Keratinocyte (primary cell): Measurements from ENCODE around the gene GHRHR. TPM values are rescaled to one million over a fixed set of nuclear protein-coding genes. Genes with fewer than 3 reads are reported as not detected.

Experiments used
- DNase-seq: peaks from one replicate; pipeline ENCODE4 v3.0.0-alpha.2; 2011; ENCODE audit warnings: low read depth, missing footprints, low spot score
- FAIRE-seq: peaks from 2 replicates; lab custom pipeline; 2011; peaks lifted over from hg19 to GRCh38; lab: Jason Lieb, UNC
- H2AFZ ChIP-seq: 2 replicates; pipeline ENCODE4 v1.6.0; 2012; ENCODE audit warnings: low read length, control low read depth, inconsistent platforms; ENCODE audit not compliant: control insufficient read depth
- H3K27ac ChIP-seq: 2 replicates; pipeline ENCODE4 v1.5.1; 2011; ENCODE audit warnings: low read length; ENCODE audit not compliant: control insufficient read depth, insufficient read depth
- H3K27me3 ChIP-seq: 3 replicates; pipeline ENCODE4 v1.6.0; 2011; ENCODE audit warnings: low read length; ENCODE audit not compliant: control insufficient read depth, insufficient read depth; ENCODE audit errors: extremely low read depth
- H3K36me3 ChIP-seq, 2 experiments: 2 replicates in 1 of 2; 3 replicates in 1 of 2; pipeline ENCODE4 v1.5.1; 2011; ENCODE audit warnings: low read length in 2 of 2, mild to moderate bottlenecking in 1 of 2; ENCODE audit not compliant: control insufficient read depth in 2 of 2, insufficient read depth in 2 of 2; ENCODE audit errors: extremely low read depth in 1 of 2
- H3K4me1 ChIP-seq: 3 replicates; pipeline ENCODE4 v1.5.1; 2011; ENCODE audit warnings: low read length; ENCODE audit not compliant: control insufficient read depth, insufficient read depth; ENCODE audit errors: extremely low read depth
- H3K4me2 ChIP-seq: 3 replicates; pipeline ENCODE4 v1.6.0; 2011; ENCODE audit warnings: low read depth, low read length; ENCODE audit not compliant: control insufficient read depth, insufficient read depth; ENCODE audit errors: extremely low read depth
- H3K4me3 ChIP-seq, 3 experiments: fragments of 200-600 bp in 1 of 3; sonication (generic) in 1 of 3; 2 replicates in 2 of 3; 3 replicates in 1 of 3; pipeline ENCODE4 v1.5.1; 2011 to 2016; ENCODE audit warnings: low read length in 3 of 3, mild to moderate bottlenecking in 3 of 3, control low read depth in 2 of 3, inconsistent platforms in 1 of 3, low read depth in 1 of 3, mixed read lengths in 1 of 3, mixed run types in 1 of 3, moderate library complexity in 1 of 3; ENCODE audit not compliant: control insufficient read depth in 2 of 3, insufficient read depth in 2 of 3; ENCODE audit errors: extremely low read depth in 1 of 3
- H3K79me2 ChIP-seq: 2 replicates; pipeline ENCODE4 v1.6.0; 2012; ENCODE audit warnings: low read length; ENCODE audit not compliant: control insufficient read depth, insufficient read depth
- H3K9ac ChIP-seq: 3 replicates; pipeline ENCODE4 v1.6.0; 2011; ENCODE audit warnings: low read length; ENCODE audit not compliant: control insufficient read depth, insufficient read depth; ENCODE audit errors: extremely low read depth
- H3K9me1 ChIP-seq: 3 replicates; pipeline ENCODE4 v1.6.0; 2011; ENCODE audit warnings: low read length; ENCODE audit not compliant: control insufficient read depth, insufficient read depth; ENCODE audit errors: extremely low read depth
- H3K9me3 ChIP-seq: 2 replicates; pipeline ENCODE4 v1.5.1; 2012; ENCODE audit warnings: low read depth, low read length; ENCODE audit not compliant: control insufficient read depth
- H4K20me1 ChIP-seq: 3 replicates; pipeline ENCODE4 v1.6.0; 2011; ENCODE audit warnings: low read length; ENCODE audit not compliant: control insufficient read depth, insufficient read depth; ENCODE audit errors: extremely low read depth
- CTCF ChIP-seq, 3 experiments: IDR thresholded peaks in 1 of 3; conservative IDR thresholded peaks in 1 of 3; optimal IDR thresholded peaks in 1 of 3; 2 replicates in 2 of 3; 3 replicates in 1 of 3; pipeline versions ENCODE3 to v1.5.1; 2011; ENCODE audit warnings: low read length in 3 of 3, mild to moderate bottlenecking in 3 of 3, moderate library complexity in 2 of 3, control low read depth in 1 of 3, inconsistent platforms in 1 of 3; ENCODE audit not compliant: insufficient read depth in 2 of 3; ENCODE audit errors: extremely low read depth in 1 of 3
- EZH2 ChIP-seq: IDR thresholded peaks from one replicate; pipeline ENCODE4 v1.6.1; 2012; ENCODE audit warnings: inconsistent platforms, mild to moderate bottlenecking, low read length, moderate library complexity
- dilution Hi-C: fragments of 300-500 bp; cut with MboI; formaldehyde crosslinking; loops from one replicate; pipeline ENCODE4 v1.7.0; 2020; ENCODE audit warnings: low sequenced_read_pairs; ENCODE audit not compliant: extremely low pct_ligation_motif_present
- polyA plus RNA-seq, 5 experiments: library from polyadenylated mRNA; depleted of rRNA in 3 of 5; stranded (reverse) in 3 of 5; stranded (forward) in 1 of 5; unstranded in 1 of 5; fragments of >200 nt; gene quantifications; 1 replicate in 1 of 5; 2 replicates in 3 of 5; 3 replicates in 1 of 5; pipeline versions ENCODE4 v1.2.1 to v1.2.3, GENCODE V29; 2011 to 2012; ENCODE audit warnings: missing spikeins in 2 of 5, low read depth in 1 of 5, low replicate concordance in 1 of 5

The GHRHR gene
- polyA plus RNA-seq, 1 donor (not counting 4 experiments of a cell fraction or from before 2014, with no cell fraction given) = not detected

GRCh38 chr7:31003097-31003496, 39.3 kb downstream of the GHRHR start:
- Histone ChIP-seq H4K20me1 (no peaks in the 10 kb centered on the region), H3K4me3 (no peak overlapping the region), H3K4me2 (no peak overlapping the region), H3K36me3 (no peaks in the 10 kb centered on the region), H3K4me1 (no peaks in the 10 kb centered on the region), H3K9me3 (no peaks in the 10 kb centered on the region), H3K27me3 (peaks cover 17% of the 10 kb centered on the region), H3K9ac (no peak overlapping the region), H3K27ac (no peak overlapping the region), H3K9me1 (no peaks in the 10 kb centered on the region), H2AFZ (no peak overlapping the region), H3K79me2 (no peaks in the 10 kb centered on the region)
- TF ChIP-seq CTCF (optimal IDR thresholded peaks at IDR 0.05 in 1 of 3, IDR thresholded peaks at IDR 0.05 in 1 of 3, conservative IDR thresholded peaks at IDR 0.05 in 1 of 3; ENCODE audit: extremely low read depth in 1 of 3, insufficient read depth in 2 of 3, low read length in 3 of 3) (no peak), EZH2 (no peak)
- no peak for FAIRE-seq
- dilution Hi-C loops = no loop called here
- no peak for DNase-seq

GRCh38 chr7:31003721-31004120, 40.0 kb downstream of the GHRHR start:
- no peaks in the 10 kb centered on the region for H3K79me2 ChIP-seq
- no peak overlapping the region for H2AFZ ChIP-seq
- no peak overlapping the region for H3K4me3 ChIP-seq
- no peak overlapping the region for H3K27ac ChIP-seq
- no peaks in the 10 kb centered on the region for H3K9me1 ChIP-seq
- no peak for DNase-seq
- no peak overlapping the region for H3K4me2 ChIP-seq
- dilution Hi-C loops = no loop called here
- H4K20me1 ChIP-seq = no peaks in the 10 kb centered on the region
- FAIRE-seq = no peak
- no peaks in the 10 kb centered on the region for H3K4me1 ChIP-seq
- H3K36me3 ChIP-seq = no peaks in the 10 kb centered on the region
- TF ChIP-seq EZH2 = no peak
- TF ChIP-seq CTCF (optimal IDR thresholded peaks at IDR 0.05 in 1 of 3, IDR thresholded peaks at IDR 0.05 in 1 of 3, conservative IDR thresholded peaks at IDR 0.05 in 1 of 3; ENCODE audit: extremely low read depth in 1 of 3, insufficient read depth in 2 of 3, low read length in 3 of 3) = no peak
- peaks cover 17% of the 10 kb centered on the region for H3K27me3 ChIP-seq
- no peaks in the 10 kb centered on the region for H3K9me3 ChIP-seq
- no peak overlapping the region for H3K9ac ChIP-seq
